PFSK-1 (cell line): ENCODE data around the gene GRK3.

ENCODE experiments used
- FOXP2 ChIP-seq: optimal IDR thresholded peaks from 2 replicates; pipeline ENCODE3; 2011; ENCODE audit warnings: borderline replicate concordance, control low read depth, inconsistent platforms; ENCODE audit not compliant: insufficient read depth; ENCODE audit errors: extremely low read length, extremely low read depth
- POLR2AphosphoS5 ChIP-seq: IDR thresholded peaks from 2 replicates; pipeline ENCODE4 v1.6.1; 2012; ENCODE audit warnings: low read depth, mild to moderate bottlenecking, control low read depth, low read length, moderate library complexity
- REST ChIP-seq, 2 experiments: IDR thresholded peaks; 2 replicates each; pipeline versions ENCODE4 v1.6.1 to v1.8.0; 2011 to 2012; ENCODE audit warnings: low read depth in 2 of 2, low read length in 2 of 2, control low read depth in 1 of 2, inconsistent platforms in 1 of 2, mild to moderate bottlenecking in 1 of 2, moderate library complexity in 1 of 2; ENCODE audit not compliant: insufficient read depth in 1 of 2
- SIN3A ChIP-seq: IDR thresholded peaks from 2 replicates; pipeline ENCODE4 v1.6.1; 2012; ENCODE audit warnings: mild to moderate bottlenecking, low read length, moderate library complexity, borderline replicate concordance; ENCODE audit not compliant: insufficient read depth
- TAF1 ChIP-seq: IDR thresholded peaks from 2 replicates; pipeline ENCODE4 v1.6.1; 2012; ENCODE audit warnings: low read length, control low read depth, borderline replicate concordance; ENCODE audit not compliant: insufficient read depth

GRK3 gene

GRCh38 chr22:25729016-25729995 lies 164.8 kb downstream of the GRK3 start:
- TF ChIP-seq POLR2AphosphoS5 = no peak
- no peak for TF ChIP-seq SIN3A
- TF ChIP-seq TAF1 = no peak
- no peak for TF ChIP-seq REST (IDR thresholded peaks at IDR 0.05; ENCODE audit: insufficient read depth in 1 of 2, low read depth in 2 of 2, low read length in 2 of 2)
- no peak for TF ChIP-seq FOXP2

GRCh38 chr22:25735650-25736049 lies 171.2 kb downstream of the GRK3 start:
- TF ChIP-seq SIN3A = no peak
- TF ChIP-seq TAF1 = no peak
- TF ChIP-seq REST (IDR thresholded peaks at IDR 0.05; ENCODE audit: insufficient read depth in 1 of 2, low read depth in 2 of 2, low read length in 2 of 2) = no peak
- TF ChIP-seq POLR2AphosphoS5 = no peak
- TF ChIP-seq FOXP2 = no peak

- TF ChIP-seq SIN3A (no peak), FOXP2 (no peak), POLR2AphosphoS5 (no peak), TAF1 (no peak)
Measured at GRCh38 chr22:25736378-25737011, 172.0 kb downstream of the GRK3 start.

- TF ChIP-seq POLR2AphosphoS5 (no peak), FOXP2 (no peak), SIN3A (no peak), TAF1 (no peak), REST (IDR thresholded peaks at IDR 0.05; ENCODE audit: insufficient read depth in 1 of 2, low read depth in 2 of 2, low read length in 2 of 2) (no peak)
Measured at GRCh38 chr22:25739659-25740344, 175.3 kb downstream of the GRK3 start.

- TF ChIP-seq TAF1 = no peak
- no peak for TF ChIP-seq POLR2AphosphoS5
- TF ChIP-seq SIN3A = no peak
- no peak for TF ChIP-seq REST (IDR thresholded peaks at IDR 0.05; ENCODE audit: insufficient read depth in 1 of 2, low read depth in 2 of 2, low read length in 2 of 2)
- no peak for TF ChIP-seq FOXP2
Measured at GRCh38 chr22:25741692-25742626, 177.5 kb downstream of the GRK3 start, which contains the start of gene MYO18B. Gene MYO18B (plus strand): TSS chr22:25742188. CDS start chr22:25761093, 18,905 bp downstream.
